Activated CD4-positive, alpha-beta T cell treated with anti-CD3 and anti-CD28 coated beads for 1 hour (primary cell): ENCODE measurements around the gene TXNDC11.

Experiments
- DNase-seq: peaks from one replicate; pipeline ENCODE4 v3.0.0-alpha.2; 2020

Gene TXNDC11

GRCh38 chr16:11717811-11718210, 24.8 kb downstream of the TXNDC11 start:
- DNase-seq = no peak

DNA sequence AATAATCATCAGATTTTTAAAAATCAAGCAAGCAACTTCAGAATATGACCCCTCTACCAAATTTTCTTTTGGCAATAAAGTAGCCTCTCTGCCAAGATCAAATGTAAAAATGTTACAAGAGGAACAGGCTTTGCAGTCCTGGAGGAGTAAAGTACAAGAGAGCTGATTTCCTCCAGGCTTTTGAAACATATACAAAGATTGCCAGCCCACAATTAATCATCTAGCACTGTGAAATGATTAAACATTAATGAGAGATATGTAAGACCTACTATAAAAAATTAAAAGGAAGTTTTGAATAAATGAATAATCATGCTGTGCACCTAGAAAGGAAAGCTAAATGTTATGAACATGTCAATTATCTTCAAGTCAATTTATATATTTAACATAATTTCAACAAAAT, 26.3 kb downstream of the TXNDC11 start:
- DNase-seq = no peak

- no peak for DNase-seq
Measured at GRCh38 chr16:11715246-11715947, 27.3 kb downstream of the TXNDC11 start.

DNA sequence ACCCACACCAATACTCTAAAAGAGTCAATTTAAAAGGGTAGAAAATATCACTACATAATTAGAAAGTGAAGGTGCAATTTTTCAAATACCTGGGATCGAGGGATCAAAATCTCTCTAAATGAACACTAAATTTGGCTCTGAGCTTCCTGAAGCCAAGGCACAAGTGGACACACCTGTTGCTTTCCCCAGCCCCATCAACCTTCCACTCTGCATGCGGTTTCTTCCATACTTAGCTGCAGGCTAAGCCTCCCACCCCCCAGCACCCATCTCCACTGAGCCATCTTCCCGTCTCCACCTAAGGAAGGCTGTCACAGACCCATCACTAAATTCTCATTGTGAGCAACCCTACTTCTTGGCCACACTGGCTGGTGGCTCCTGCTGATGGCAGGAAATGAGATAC, 30.5 kb downstream of the TXNDC11 start:
- no peak for DNase-seq

GRCh38 chr16:11711662-11712061, 31.0 kb downstream of the TXNDC11 start:
- DNase-seq = no peak

DNA sequence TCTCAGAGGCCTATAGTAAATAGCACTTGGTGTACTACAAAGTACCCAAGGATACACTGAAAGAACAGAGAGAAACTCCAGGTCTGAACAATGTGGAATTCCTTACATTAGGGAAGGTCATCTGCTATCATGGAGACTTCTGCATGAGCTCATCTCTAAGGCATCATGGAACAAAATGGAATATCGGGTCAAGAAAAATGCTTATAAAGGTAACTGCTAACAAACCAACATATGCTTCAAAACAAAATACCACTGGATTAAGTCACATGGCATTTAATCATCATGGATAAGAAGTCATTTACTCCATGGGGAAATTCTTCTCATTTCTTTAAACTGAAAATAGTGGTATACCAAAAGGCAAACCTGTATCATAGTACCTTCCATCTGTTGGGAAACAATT, 34.2 kb downstream of the TXNDC11 start:
- DNase-seq = no peak

DNA sequence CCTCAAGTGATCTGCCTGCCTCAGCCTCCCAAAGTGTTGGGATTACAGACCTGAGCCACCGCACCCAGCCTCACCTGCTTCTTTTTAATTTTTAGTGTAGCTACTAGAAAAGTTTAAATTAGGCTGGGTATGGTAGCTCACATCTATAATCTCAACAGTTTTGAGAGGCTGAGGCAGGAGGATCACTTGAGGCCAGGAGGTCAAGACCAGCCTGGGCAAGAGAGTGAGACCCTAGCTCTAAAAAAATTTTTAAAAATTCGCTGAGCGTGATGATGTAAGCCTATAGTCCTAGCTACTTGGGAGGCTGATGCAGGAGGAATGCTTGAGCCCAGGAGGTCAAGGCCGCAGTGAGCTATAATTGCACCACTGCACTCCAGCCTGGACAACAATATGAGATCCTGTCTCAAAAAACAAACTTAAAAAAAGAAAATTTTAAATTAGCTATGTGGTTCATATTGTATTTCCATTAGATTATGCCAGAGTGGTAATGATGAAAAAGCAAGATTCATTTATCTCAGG, 34.9 kb downstream of the TXNDC11 start:
- DNase-seq = no peak

DNA sequence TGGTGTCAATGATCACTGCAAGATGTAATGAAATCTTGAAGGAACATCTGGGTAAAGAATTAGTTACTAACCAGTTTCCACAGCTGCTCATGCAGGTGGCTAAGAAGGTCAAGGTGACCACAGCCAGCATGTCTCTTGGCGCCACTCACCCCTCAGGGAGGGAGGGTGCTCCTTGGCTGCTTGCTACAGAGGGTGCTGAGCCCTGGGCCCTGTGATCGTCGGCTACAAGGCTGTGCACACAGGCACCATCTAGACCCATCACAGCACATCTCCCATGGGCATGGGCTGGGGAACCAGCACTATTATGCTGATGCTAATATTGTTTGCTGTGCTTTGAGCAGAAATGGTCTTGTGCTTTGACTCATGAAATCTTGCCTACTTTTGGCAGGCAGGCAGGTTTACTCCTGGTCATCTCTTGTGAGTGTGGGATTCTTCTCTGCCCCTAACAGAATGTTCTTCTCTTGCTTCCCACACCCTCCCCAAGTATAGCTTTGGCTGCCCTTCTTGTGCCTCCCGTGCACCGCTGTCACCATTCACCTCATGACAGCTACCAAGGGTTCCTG, 36.4 kb downstream of the TXNDC11 start:
- DNase-seq = no peak

GRCh38 chr16:11705311-11706025, 37.2 kb downstream of the TXNDC11 start:
- DNase-seq = no peak

GRCh38 chr16:11700264-11701029, 42.2 kb downstream of the TXNDC11 start:
- DNase-seq = no peak

DNA sequence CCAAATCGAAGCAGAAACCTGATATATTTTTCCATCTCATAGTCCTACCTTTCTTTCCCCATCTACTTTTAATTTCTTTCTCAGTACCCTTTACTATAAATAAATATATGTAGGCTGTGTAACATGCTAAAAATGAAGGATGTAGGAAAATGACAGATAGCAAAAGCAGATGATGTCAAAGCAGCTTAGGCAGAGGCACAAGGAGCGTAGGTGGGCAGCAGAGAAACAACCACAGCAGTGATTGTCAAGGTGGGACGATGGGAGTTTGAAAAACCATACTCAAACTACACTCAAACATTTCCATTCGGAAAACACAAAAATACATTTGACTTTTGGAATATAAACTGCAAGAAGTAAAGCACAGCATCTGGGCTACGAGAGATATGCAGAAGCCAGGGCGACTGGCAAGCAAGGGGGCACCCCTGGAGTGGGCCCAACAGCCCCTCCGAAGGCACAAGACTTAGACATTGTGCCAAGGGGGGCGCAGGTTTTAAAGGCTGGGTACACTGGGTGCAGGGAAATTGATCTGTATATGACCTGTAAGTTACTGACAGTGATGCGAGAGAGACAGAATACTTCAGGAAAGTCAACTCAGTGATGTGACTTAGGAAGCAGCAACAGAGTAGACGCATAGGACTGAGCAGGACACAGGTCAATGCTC, 43.3 kb downstream of the TXNDC11 start:
- no peak for DNase-seq

DNA sequence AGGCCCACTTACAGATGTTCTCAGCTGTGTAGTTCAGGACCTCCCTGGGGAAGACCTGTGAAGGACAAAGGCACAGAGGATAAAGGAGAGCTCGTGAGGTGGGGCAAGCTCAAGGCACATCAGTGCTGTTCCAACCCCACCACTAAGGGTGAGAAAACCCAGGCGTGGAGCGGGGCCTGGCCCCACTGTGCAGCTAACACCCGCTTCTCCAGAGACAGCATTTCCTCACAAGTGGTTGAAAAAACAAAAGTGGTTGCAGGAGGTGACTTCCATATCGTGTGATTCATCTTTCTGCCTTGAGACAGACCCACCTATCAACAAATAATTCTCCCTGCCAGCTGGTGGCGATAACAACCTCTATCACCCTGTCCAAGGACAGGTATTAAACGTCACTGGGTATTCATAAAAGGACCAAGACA, 44.4 kb downstream of the TXNDC11 start:
- DNase-seq = no peak

- DNase-seq = no peak
Measured at GRCh38 chr16:11697319-11697718, 45.3 kb downstream of the TXNDC11 start.

DNA sequence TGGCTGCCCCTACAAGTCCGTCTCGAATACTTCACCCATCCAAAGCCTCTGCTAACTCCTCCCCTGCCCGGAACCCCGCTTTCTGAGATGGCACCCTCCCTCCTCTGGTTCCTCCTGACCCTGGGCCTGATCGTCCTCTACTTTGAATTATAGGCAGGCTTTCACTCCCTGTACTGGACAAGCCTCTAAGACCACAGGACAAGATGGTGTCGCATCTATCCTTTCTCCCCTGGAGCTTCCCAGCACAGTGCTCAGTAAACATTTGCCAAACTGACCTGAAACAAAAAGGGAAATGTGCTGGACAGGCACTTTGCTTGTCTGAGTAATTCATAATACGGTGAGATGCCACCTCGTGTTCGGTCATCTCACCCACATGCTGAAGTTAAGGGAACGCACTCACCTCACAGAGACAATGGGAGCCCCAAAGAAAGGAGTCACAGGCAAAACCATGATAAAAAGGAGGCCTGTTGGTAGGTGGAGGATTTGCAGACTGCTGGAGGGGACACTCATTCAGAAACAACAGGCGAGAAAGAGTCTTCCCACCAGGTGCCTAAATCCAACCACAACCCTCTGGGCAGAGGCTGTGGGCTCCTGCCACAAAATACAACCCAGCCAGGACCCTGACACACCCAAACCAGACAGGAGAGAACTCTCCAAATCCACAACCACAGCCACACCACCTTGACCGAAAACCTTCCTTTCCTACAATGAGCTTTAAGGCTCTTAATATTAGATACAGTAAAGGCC, 46.2 kb downstream of the TXNDC11 start:
- DNase-seq = no peak

DNA sequence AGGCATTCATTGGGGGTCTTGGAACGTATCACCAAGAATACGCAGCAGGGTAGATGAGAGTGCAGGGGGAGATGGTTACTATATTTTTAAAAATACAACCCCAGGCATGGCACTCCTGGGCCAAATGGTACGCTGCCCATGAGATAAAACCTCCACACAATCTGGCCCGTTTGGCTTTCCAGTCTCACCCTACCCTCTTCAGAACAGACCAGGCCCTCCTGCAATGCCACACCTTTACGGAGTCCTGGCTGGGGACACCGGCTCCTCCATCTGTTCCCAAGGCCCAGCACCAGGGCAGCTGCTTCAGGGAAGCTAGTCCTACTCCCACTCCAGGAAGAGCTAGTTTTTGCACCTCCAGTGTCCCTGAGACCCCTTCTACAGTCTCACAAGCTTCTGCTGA, 50.0 kb downstream of the TXNDC11 start:
- DNase-seq = no peak

DNA sequence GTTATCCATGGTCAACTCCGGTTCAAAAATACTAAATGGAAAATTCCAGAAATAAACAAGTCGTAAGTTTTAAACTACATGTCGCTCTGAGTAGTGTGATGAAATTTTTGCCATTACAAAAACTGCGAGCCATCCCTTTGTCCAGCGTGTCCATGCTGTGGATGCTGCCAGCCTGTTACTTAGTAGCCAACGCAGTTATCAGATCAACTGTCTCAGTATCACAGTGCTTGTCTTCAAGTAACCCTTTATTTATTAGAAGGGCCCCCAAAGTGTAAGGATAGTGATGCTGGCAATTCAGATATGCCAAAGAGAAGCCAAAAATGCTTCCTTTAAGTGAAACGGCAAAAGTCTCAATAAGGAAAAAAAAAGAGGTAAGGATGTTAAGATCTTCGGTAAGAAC, 50.5 kb downstream of the TXNDC11 start:
- DNase-seq = no peak

DNA sequence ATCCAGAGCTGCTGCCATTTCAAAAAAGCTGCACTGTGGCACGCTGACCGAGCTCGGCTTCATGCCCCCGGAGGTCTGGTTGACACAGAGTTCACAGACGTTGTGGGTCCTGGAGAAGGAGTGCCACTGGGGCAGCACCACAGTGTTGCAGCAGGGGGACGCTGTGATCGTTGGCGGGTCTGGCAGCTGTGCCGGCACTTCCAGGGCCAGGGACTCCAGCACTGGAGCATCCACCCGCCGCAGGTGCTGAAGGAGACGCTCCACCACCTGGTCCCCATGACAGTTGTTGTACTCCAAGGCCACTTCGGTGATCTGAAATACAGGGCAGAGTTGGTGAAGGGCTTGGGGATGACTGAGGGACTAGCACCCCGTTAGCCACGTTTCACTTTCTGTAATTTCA, 50.9 kb downstream of the TXNDC11 start:
- no peak for DNase-seq

DNA sequence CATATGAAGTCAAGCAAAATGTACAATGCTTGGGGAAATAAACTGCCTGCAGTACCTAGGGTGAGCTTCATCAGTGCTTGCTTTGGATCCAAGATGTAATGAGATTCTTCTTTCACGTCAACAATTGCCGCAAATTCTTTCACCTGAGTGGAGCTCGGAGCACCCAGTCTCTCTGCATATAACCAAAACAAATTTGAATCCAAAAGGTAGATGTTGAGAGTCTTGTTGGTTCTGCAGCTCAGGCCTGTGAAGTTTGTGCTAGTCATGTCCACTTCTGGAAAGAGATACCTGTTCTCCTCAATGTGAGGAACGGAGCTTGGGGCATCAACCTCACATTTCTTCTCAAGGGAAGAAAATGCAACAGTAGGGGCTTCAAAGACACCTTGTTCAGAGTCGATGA, 51.4 kb downstream of the TXNDC11 start:
- no peak for DNase-seq

GRCh38 chr16:11689031-11689840, 53.4 kb downstream of the TXNDC11 start:
- no peak for DNase-seq

- no peak for DNase-seq
Measured at GRCh38 chr16:11688520-11688886, 54.2 kb downstream of the TXNDC11 start.
